ENCODE data around the gene TYW1B.
"Not testable (repeated sequence)": the region's sequence is repeated elsewhere in the genome, so short reads cannot be mapped to it uniquely, and the experiment has no call there.

GRCh38 chr7:72720890-72721289 is 107.1 kb downstream of the TYW1B start:
- not testable (repeated sequence) for TF ChIP-seq YY1 (IDR thresholded peaks at IDR 0.05; ENCODE audit: insufficient read depth, insufficient read length); ZNF274 (IDR thresholded peaks at IDR 0.05; ENCODE audit: low read depth, low read length)
